ENCODE data around the gene CCDC57. TPM values are rescaled to one million over a fixed set of nuclear protein-coding genes. Genes with fewer than 3 reads are reported as not detected.

Gene CCDC57
- total RNA-seq, 1 donor from 2014 or later = 92.1 TPM

DNA sequence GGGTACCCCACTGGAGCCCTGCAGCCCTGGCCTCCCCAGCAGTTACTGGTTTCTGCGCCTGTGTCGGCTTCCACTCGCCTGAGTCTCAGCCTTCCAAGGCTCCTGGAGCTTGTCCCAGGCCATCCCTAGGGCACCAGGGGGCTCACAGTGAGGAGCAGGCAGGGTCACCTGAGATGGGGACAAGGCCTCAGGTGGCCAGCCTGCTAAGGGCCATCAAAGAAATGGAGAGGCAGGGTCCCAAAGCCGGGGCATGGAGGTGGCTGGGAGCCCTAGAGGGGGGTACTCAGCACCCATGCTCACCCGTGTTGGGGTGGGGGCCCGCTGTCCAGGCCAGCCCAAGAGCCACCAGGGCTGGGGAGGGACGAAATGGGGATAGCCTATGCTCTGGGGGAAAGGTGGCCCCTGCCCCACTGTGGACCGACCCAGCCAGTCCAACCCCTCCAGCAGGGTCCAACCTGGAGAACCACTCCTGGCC is 115.9 kb downstream of the CCDC57 start:
- no peaks in the 10 kb centered on the region for H3K9me3 Mint-ChIP-seq
- H3K27me3 Mint-ChIP-seq (ENCODE audit: low read depth) = no peaks in the 10 kb centered on the region
- no peak for DNase-seq (ENCODE audit: low spot score in 2 of 2, unreplicated experiment in 2 of 2)
- peak overlapping the region; percentile 47 for H3K27ac Mint-ChIP-seq
- H3K36me3 Mint-ChIP-seq = peaks cover 3% of the 10 kb centered on the region
- TF ChIP-seq, protein P1, sequence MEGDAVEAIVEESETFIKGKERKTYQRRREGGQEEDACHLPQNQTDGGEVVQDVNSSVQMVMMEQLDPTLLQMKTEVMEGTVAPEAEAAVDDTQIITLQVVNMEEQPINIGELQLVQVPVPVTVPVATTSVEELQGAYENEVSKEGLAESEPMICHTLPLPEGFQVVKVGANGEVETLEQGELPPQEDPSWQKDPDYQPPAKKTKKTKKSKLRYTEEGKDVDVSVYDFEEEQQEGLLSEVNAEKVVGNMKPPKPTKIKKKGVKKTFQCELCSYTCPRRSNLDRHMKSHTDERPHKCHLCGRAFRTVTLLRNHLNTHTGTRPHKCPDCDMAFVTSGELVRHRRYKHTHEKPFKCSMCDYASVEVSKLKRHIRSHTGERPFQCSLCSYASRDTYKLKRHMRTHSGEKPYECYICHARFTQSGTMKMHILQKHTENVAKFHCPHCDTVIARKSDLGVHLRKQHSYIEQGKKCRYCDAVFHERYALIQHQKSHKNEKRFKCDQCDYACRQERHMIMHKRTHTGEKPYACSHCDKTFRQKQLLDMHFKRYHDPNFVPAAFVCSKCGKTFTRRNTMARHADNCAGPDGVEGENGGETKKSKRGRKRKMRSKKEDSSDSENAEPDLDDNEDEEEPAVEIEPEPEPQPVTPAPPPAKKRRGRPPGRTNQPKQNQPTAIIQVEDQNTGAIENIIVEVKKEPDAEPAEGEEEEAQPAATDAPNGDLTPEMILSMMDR (IDR thresholded peaks at IDR 0.05; ENCODE audit: unreplicated experiment) = no peak
- H3K4me3 Mint-ChIP-seq = peak overlapping the region; percentile 70
- peaks cover 25% of the 10 kb centered on the region for H3K4me1 Mint-ChIP-seq

DNA sequence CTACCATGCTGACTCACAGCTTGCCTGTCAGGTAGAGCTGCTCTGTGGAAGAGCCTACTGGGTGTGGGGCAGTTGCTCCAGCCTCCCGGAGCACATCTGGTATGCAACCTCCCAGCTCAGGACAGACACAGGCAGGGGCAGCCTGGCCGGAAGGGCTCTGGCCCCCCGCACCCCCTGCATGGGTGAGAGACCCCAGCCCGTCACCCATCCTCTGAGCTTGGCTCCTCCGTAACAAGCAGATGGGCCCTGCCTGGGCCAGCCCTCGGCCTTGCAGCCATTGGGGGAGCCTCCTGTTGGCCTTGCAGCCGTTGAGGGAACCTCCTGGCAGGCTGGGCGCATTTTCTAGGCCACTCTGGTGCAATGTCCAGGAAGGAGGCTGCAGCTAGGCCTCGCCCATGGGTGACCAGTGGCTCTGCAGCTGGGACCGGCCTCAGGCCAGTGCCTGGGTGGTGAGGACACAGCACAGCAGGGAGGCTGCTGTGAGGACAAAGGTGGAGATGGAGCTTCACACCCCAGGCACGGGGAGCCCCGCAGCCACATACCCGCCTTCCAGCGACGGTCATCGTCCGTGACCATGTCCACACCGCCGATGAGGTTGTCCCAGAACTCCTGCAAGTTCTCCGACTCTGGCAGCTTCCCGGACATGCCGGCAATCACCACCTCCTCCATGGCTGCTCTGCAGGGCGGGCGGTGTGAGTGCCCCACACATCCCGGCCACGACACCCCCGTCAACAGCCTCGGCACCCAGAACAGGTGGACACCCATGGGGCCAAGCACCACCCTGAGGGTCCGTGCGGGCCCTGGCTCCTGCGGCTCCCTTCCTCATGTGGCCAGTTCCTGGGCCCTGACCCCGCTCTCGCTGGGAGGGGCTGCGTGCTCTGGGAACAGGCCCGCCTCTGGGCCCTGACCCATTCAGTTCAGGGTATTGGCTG is 116.6 kb downstream of the CCDC57 start:
- Mint-ChIP-seq H3K9me3 (no peaks in the 10 kb centered on the region), H3K4me3 (peak overlapping the region; percentile 70), H3K36me3 (peaks cover 3% of the 10 kb centered on the region), H3K4me1 (peaks cover 22% of the 10 kb centered on the region), H3K27me3 (ENCODE audit: low read depth) (no peaks in the 10 kb centered on the region), H3K27ac (peak overlapping the region; percentile 34)
- TF ChIP-seq, protein P1 (IDR thresholded peaks at IDR 0.05; ENCODE audit: unreplicated experiment) = no peak
- DNase-seq (ENCODE audit: low spot score in 2 of 2, unreplicated experiment in 2 of 2) = no peak

DNA sequence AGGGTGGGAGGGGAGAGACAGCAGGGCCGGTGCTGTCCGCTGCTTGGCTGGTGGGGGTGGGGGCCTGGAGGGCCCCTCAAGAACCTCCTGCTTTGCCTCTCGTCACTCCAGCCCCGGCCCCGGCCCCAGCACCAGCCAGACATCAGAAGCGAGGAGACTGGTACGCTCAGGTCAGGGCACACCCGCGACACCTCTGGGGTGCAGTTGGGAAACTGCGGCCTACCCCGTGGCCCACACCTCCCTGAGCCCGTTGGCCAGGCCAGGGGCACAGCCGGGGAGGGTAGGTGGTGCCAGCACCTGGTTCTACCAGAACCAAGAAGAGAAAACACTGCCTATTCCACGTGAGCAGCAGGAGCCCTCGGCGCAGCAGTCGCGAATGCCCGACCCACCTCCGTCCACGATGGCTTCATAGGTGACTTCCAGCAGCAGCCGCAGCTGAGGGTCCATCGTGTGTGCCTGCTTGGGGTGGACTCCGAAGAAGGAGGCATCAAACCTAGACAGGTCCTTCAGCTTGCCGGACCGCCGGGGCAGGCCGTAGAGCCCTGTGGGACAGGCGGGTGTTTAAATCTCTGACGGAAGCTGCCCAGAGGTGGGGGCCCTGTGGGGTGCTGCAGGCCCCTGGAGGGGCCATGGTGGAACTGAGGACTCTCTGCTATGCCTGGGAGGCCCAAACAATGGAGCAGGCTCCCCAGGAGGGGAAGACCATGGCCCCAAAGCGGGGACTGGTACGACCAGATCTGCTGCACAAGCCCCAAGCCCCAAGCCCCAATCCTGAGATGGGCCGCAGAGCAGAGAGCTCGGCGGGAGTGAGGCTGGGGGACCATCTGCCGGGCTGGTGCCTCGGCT is 117.5 kb downstream of the CCDC57 start:
- TF ChIP-seq, protein P1 (IDR thresholded peaks at IDR 0.05; ENCODE audit: unreplicated experiment) = no peak
- peaks cover 3% of the 10 kb centered on the region for H3K36me3 Mint-ChIP-seq
- H3K4me1 Mint-ChIP-seq = peaks cover 20% of the 10 kb centered on the region
- no peaks in the 10 kb centered on the region for H3K27me3 Mint-ChIP-seq (ENCODE audit: low read depth)
- peak overlapping the region; percentile 70 for H3K4me3 Mint-ChIP-seq
- DNase-seq (ENCODE audit: low spot score in 2 of 2, unreplicated experiment in 2 of 2) = no peak
- H3K27ac Mint-ChIP-seq = no peak overlapping the region
- H3K9me3 Mint-ChIP-seq = no peaks in the 10 kb centered on the region

DNA sequence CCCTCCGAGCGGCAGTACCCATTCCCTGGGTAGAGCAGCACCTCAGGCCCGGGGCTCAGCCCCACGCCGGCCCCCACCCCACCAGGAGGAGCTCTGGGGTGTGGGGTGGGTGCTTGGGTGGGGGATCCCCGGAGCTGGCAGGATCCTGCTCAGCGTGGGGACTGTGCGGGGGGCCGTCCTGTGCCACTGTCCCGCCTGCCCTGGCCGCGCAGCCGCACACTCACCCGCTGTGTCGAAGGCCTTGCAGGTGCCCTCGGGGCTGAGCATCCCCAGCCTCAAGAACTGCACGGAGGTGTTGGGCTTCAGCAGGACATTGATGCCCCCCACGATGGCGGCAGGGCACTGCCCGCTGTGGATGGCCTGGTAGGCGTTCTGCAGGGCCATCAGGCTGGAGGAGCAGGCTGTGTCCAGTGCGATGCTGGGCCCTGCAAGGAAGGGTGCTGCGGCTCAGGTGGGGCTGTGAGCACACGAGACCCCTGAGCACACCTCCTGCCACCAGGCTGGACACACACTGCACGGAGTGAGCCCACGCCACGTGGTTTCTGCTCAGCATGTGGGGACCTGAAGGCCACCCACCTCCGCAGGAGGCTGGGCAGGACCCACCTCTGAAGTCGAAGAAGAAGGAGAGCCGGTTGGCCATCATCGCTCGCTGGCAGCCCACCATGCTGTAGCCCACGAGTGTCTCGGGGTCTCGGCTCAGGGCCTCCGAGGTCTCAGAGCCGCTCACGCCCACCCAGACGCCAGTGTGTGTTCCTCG is 119.5 kb downstream of the CCDC57 start:
- Mint-ChIP-seq H3K27me3 (ENCODE audit: low read depth) (no peaks in the 10 kb centered on the region), H3K36me3 (peaks cover 5% of the 10 kb centered on the region), H3K4me1 (peaks cover 10% of the 10 kb centered on the region), H3K4me3 (no peak overlapping the region), H3K27ac (peak overlapping the region; percentile 50), H3K9me3 (no peaks in the 10 kb centered on the region)
- TF ChIP-seq, protein P1 (IDR thresholded peaks at IDR 0.05; ENCODE audit: unreplicated experiment) = no peak
- no peak for DNase-seq (ENCODE audit: low spot score in 2 of 2, unreplicated experiment in 2 of 2)

DNA sequence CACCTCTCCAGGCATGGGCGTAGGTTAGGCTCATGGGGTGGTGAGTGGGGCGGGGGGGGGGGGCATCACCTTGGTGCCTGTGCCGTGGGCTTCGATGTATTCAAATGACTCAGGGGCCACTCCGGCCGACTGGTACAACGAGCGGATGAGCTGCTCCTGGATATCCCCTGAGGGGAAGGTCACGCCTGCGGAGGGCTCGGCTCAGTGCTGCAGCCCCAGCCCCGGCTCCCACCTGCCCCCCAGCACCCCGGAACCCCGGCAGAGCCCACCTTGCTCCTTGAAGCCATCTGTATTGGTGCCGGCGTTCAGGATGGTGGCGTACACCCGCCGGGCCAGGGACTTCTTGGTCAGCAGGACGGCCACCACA is 120.0 kb downstream of the CCDC57 start:
- TF ChIP-seq, protein P1 (IDR thresholded peaks at IDR 0.05; ENCODE audit: unreplicated experiment) = no peak
- H3K4me1 Mint-ChIP-seq = peaks cover 10% of the 10 kb centered on the region
- DNase-seq (ENCODE audit: low spot score in 2 of 2, unreplicated experiment in 2 of 2) = peak in 1 of 2 experiments; percentile 18
- H3K9me3 Mint-ChIP-seq = no peaks in the 10 kb centered on the region
- H3K4me3 Mint-ChIP-seq = no peak overlapping the region
- no peak overlapping the region for H3K27ac Mint-ChIP-seq
- no peaks in the 10 kb centered on the region for H3K27me3 Mint-ChIP-seq (ENCODE audit: low read depth)
- peaks cover 6% of the 10 kb centered on the region for H3K36me3 Mint-ChIP-seq
